ENCODE measurements around the gene HPSE. TPM values are rescaled to one million over a fixed set of nuclear protein-coding genes. Genes with fewer than 3 reads are reported as not detected.

Gene HPSE
- polyA plus RNA-seq, 1 donor from 2014 or later = 0.16 TPM

Small RNAs within 50 kb of the gene (small RNA-seq; reads per million reads assigned to genes)
- gene AC114781.5 = 0 reads per million in 3 experiments

Other genes starting within 250 kb of the HPSE start
- gene PLAC8, start 220.1 kb downstream of the HPSE start, polyA plus RNA-seq = not detected in 2 replicates
- 15.2 and 19.8 TPM in 2 replicates for gene COQ2, start 50.0 kb downstream of the HPSE start, polyA plus RNA-seq
- gene HELQ, start 121.0 kb upstream of the HPSE start, polyA plus RNA-seq = 10.4 and 18.0 TPM in 2 replicates
- 56.0 and 60.6 TPM in 2 replicates for gene MRPS18C, start 121.2 kb upstream of the HPSE start, polyA plus RNA-seq
- gene ABRAXAS1, start 150.3 kb upstream of the HPSE start, polyA plus RNA-seq = 1.1 and 1.4 TPM in 2 replicates
- gene GPAT3, start 201.3 kb upstream of the HPSE start, polyA plus RNA-seq = not detected in 2 replicates